ENCODE data around the gene IDI2. TPM values are rescaled to one million over a fixed set of nuclear protein-coding genes. Genes with fewer than 3 reads are reported as not detected.

The IDI2 gene
- total RNA-seq, 4 donors from 2014 or later: not detected

- H3K27me3 ChIP-seq: no peaks in the 10 kb centered on the region
- TF ChIP-seq POLR2A (IDR thresholded peaks at IDR 0.05; ENCODE audit: low read depth) (no peak), CTCF (IDR thresholded peaks at IDR 0.05) (no peak)
- intact Hi-C loops (cut with DNase I): no loop called here
- H3K36me3 ChIP-seq: peaks cover 83 to 100% (median 100%) of the 10 kb centered on the region in 4 donors
- H3K4me3 ChIP-seq: no peak overlapping the region
- H3K9me3 ChIP-seq: no peaks in the 10 kb centered on the region
- no peak overlapping the region for H3K27ac ChIP-seq (replicated peaks in 1 of 4)
- H3K4me1 ChIP-seq: no peaks in the 10 kb centered on the region
- DNase-seq (ENCODE audit: extremely low spot score): no peak
- 90% methylated on average over 9 of the region's 9 CpGs for WGBS
Measured at GRCh38 chr10:1009071-1009494, 16.6 kb downstream of the IDI2 start.

GRCh38 chr10:1007583-1007982, 18.1 kb downstream of the IDI2 start:
- DNase-seq (ENCODE audit: extremely low spot score): no peak
- TF ChIP-seq POLR2AphosphoS5 (IDR thresholded peaks at IDR 0.05) (no peak), POLR2A (IDR thresholded peaks at IDR 0.05; ENCODE audit: low read depth) (no peak), EP300 (IDR thresholded peaks at IDR 0.05) (no peak), CTCF (IDR thresholded peaks at IDR 0.05) (no peak)
- Histone ChIP-seq H3K4me1 (no peaks in the 10 kb centered on the region), H3K4me3 (no peak overlapping the region), H3K27me3 (no peaks in the 10 kb centered on the region), H3K27ac (replicated peaks in 1 of 4) (no peak overlapping the region), H3K9me3 (peaks cover 0 to 11% (median 4%) of the 10 kb centered on the region in 4 donors), H3K36me3 (peaks cover 84 to 100% (median 100%) of the 10 kb centered on the region in 4 donors)
- intact Hi-C loops (cut with DNase I): no loop called here
- WGBS: 83% methylated on average over 10 of the region's 10 CpGs

GRCh38 chr10:1006573-1006972, 19.1 kb downstream of the IDI2 start:
- intact Hi-C loops (cut with DNase I): no loop called here
- Histone ChIP-seq H3K4me1 (no peaks in the 10 kb centered on the region), H3K27me3 (no peaks in the 10 kb centered on the region), H3K9me3 (peaks cover 0 to 15% (median 10%) of the 10 kb centered on the region in 4 donors), H3K4me3 (no peak overlapping the region), H3K36me3 (peaks cover 82 to 100% (median 99%) of the 10 kb centered on the region in 4 donors), H3K27ac (replicated peaks in 1 of 4) (no peak overlapping the region)
- TF ChIP-seq POLR2AphosphoS5 (IDR thresholded peaks at IDR 0.05) (no peak), POLR2A (IDR thresholded peaks at IDR 0.05; ENCODE audit: low read depth) (no peak), CTCF (IDR thresholded peaks at IDR 0.05) (no peak), EP300 (IDR thresholded peaks at IDR 0.05) (no peak)
- DNase-seq (ENCODE audit: extremely low spot score): no peak
- 92% methylated on average over 8 of the region's 9 CpGs for WGBS

GRCh38 chr10:1003884-1004670, 21.6 kb downstream of the IDI2 start:
- Histone ChIP-seq H3K4me1 (no peaks in the 10 kb centered on the region), H3K27me3 (no peaks in the 10 kb centered on the region), H3K4me3 (no peak overlapping the region), H3K36me3 (peaks cover 82 to 100% (median 98%) of the 10 kb centered on the region in 4 donors), H3K27ac (replicated peaks in 1 of 4) (no peak overlapping the region), H3K9me3 (peaks cover 0 to 15% (median 10%) of the 10 kb centered on the region in 4 donors)
- intact Hi-C loops (cut with DNase I): no loop called here
- DNase-seq (ENCODE audit: extremely low spot score): no peak
- 94% methylated on average over 3 of the region's 9 CpGs for WGBS
- TF ChIP-seq EP300 (IDR thresholded peaks at IDR 0.05): no peak
- no peak for TF ChIP-seq POLR2AphosphoS5 (IDR thresholded peaks at IDR 0.05)
- TF ChIP-seq POLR2A (IDR thresholded peaks at IDR 0.05; ENCODE audit: low read depth): no peak
- TF ChIP-seq CTCF (IDR thresholded peaks at IDR 0.05): no peak
